IMR-90 (cell line): Measurements from ENCODE around the gene FRMPD4.

ENCODE experiments used
- BHLHE40 ChIP-seq: fragments of 150-350 bp; IDR thresholded peaks from 2 replicates; pipeline ENCODE4 v1.6.1; 2016; ENCODE audit warnings: mild to moderate bottlenecking, low read depth, low read length
- CEBPB ChIP-seq: IDR thresholded peaks from 2 replicates; pipeline ENCODE4 v1.6.1; 2012; ENCODE audit warnings: low read depth, low read length, improper control_type of control experiment
- POLR2A ChIP-seq: IDR thresholded peaks from 2 replicates; pipeline ENCODE4 v1.6.1; 2012; ENCODE audit warnings: mild to moderate bottlenecking, low read depth, low read length
- RFX5 ChIP-seq: IDR thresholded peaks from 2 replicates; pipeline ENCODE4 v1.8.0; 2012; ENCODE audit warnings: low read depth, mild to moderate bottlenecking, low read length, moderate library complexity
- SMC3 ChIP-seq: fragments of 150-350 bp; IDR thresholded peaks from 2 replicates; pipeline ENCODE4 v1.6.1; 2016; ENCODE audit warnings: low read depth, mild to moderate bottlenecking, antibody characterized with exemption, low read length, moderate library complexity
- TF ChIP-seq, protein P1 (sequence below): fragments of 150-350 bp; IDR thresholded peaks from 2 replicates; pipeline ENCODE4 v1.6.1; 2017; ENCODE audit warnings: mild to moderate bottlenecking, antibody characterized with exemption, low read length, low read depth
- TF ChIP-seq, protein P2 (sequence below): conservative IDR thresholded peaks from 2 replicates; pipeline ENCODE4 v1.5.1; 2012; ENCODE audit warnings: mild to moderate bottlenecking, low read depth, low read length, improper control_type of control experiment

DNA sequence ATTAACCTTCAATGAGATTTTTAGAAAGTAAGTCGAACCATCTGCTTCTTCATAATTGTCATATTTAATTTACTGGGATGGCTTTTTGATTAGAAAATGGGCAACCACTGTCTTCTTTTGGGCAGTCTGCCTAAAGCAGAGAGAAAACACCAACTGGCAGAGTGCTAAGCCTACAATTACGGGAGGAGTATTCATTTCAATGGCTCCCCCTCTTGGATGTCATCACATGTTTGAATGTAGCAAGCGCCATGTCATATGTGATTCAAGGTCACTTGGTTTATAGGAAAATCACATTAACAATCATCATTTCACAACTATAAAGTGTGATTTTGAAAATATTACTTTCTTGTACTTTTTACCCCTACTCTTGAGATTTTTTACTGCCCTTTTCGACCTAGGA lies 261.9 kb downstream of the FRMPD4 start:
- TF ChIP-seq, protein P1, sequence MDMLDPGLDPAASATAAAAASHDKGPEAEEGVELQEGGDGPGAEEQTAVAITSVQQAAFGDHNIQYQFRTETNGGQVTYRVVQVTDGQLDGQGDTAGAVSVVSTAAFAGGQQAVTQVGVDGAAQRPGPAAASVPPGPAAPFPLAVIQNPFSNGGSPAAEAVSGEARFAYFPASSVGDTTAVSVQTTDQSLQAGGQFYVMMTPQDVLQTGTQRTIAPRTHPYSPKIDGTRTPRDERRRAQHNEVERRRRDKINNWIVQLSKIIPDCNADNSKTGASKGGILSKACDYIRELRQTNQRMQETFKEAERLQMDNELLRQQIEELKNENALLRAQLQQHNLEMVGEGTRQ: no peak
- TF ChIP-seq BHLHE40: no peak
- TF ChIP-seq RFX5: no peak
- TF ChIP-seq POLR2A: no peak
- TF ChIP-seq, protein P2, sequence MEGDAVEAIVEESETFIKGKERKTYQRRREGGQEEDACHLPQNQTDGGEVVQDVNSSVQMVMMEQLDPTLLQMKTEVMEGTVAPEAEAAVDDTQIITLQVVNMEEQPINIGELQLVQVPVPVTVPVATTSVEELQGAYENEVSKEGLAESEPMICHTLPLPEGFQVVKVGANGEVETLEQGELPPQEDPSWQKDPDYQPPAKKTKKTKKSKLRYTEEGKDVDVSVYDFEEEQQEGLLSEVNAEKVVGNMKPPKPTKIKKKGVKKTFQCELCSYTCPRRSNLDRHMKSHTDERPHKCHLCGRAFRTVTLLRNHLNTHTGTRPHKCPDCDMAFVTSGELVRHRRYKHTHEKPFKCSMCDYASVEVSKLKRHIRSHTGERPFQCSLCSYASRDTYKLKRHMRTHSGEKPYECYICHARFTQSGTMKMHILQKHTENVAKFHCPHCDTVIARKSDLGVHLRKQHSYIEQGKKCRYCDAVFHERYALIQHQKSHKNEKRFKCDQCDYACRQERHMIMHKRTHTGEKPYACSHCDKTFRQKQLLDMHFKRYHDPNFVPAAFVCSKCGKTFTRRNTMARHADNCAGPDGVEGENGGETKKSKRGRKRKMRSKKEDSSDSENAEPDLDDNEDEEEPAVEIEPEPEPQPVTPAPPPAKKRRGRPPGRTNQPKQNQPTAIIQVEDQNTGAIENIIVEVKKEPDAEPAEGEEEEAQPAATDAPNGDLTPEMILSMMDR: no peak
- no peak for TF ChIP-seq SMC3
- no peak for TF ChIP-seq CEBPB
